Natural killer cell treated with Interleukin-12 subunit alpha and Interleukin-12 subunit beta and Interleukin-15 and Interleukin-18, amount 100 ng/mL, for 72 hours (primary cell): ENCODE data around the gene GPN2. TPM values are rescaled to one million over a fixed set of nuclear protein-coding genes. Genes with fewer than 3 reads are reported as not detected.

Experiments used
- ATAC-seq, 2 donors: fragments of 150-1000 bp; cut with Tn5 transposase in 1 of 2; sonication (Bioruptor Pico), chemical (Tn5 transposase) in 1 of 2; 2 replicates each; pipeline ENCODE4 v1.10.0; 2021
- DNase-seq: peaks from one replicate; pipeline ENCODE4 v3.0.0; 2022; ENCODE audit warnings: low spot score
- H3K27ac Mint-ChIP-seq, 2 donors: 1 replicate in 1 of 2; 2 replicates in 1 of 2; pipeline ENCODE4 v1.8.0; 2022; ENCODE audit warnings: mixed read lengths in 2 of 2, mild to moderate bottlenecking in 1 of 2, moderate library complexity in 1 of 2
- H3K27me3 Mint-ChIP-seq, 2 donors: 1 replicate in 1 of 2; 2 replicates in 1 of 2; pipeline ENCODE4 v1.8.0; 2022; ENCODE audit warnings: mixed read lengths in 2 of 2
- H3K36me3 Mint-ChIP-seq: one replicate; pipeline ENCODE4 v1.8.0; 2022; ENCODE audit warnings: mixed read lengths
- H3K4me1 Mint-ChIP-seq, 2 donors: 1 replicate in 1 of 2; 2 replicates in 1 of 2; pipeline ENCODE4 v1.8.0; 2022; ENCODE audit warnings: low read depth in 2 of 2, mixed read lengths in 2 of 2, mild to moderate bottlenecking in 1 of 2
- H3K4me3 Mint-ChIP-seq: one replicate; pipeline ENCODE4 v1.8.0; 2022; ENCODE audit warnings: mixed read lengths
- H3K9me3 Mint-ChIP-seq: 2 replicates; pipeline ENCODE4 v1.8.0; 2022; ENCODE audit warnings: mixed read lengths
- total RNA-seq, 2 donors: library from RNA; stranded (reverse); gene quantifications; one replicate each; pipeline ENCODE4 v1.2.3, GENCODE V29; 2022

Gene GPN2
- total RNA-seq, 2 donors from 2014 or later, result 52.6 to 58.0 TPM

DNA sequence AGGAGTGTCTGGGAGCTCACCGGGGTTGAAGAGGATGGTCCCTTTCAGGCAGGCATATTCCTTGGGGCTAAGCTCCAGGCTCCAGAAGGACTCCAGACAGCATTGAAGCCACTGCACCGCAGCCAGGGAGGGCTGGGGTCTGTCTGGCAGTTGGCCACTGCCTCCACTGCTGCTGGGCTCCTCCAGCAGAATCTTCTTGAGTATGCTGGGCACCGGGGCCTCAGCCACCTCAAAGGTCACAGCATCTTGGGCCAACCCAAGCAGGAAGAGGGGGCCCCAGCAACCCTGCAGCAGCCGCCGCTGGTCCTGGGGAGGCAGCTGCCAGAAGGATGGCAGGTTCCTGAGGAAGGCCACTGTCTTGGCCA is 23.3 kb upstream of the GPN2 start:
- H3K4me1 Mint-ChIP-seq, result no peaks in the 10 kb centered on the region
- no peak overlapping the region for H3K4me3 Mint-ChIP-seq
- H3K36me3 Mint-ChIP-seq, result no peaks in the 10 kb centered on the region
- no peak overlapping the region for H3K27ac Mint-ChIP-seq
- no peaks in the 10 kb centered on the region for H3K27me3 Mint-ChIP-seq
- no peak for ATAC-seq
- no peak for DNase-seq
- no peaks in the 10 kb centered on the region for H3K9me3 Mint-ChIP-seq

- Mint-ChIP-seq H3K27me3 (no peaks in the 10 kb centered on the region), H3K4me3 (no peak overlapping the region), H3K9me3 (no peaks in the 10 kb centered on the region), H3K27ac (no peak overlapping the region), H3K4me1 (no peaks in the 10 kb centered on the region), H3K36me3 (no peaks in the 10 kb centered on the region)
- no peak for ATAC-seq
- no peak for DNase-seq
Observed at GRCh38 chr1:26912147-26912490, 22.0 kb upstream of the GPN2 start.

DNA sequence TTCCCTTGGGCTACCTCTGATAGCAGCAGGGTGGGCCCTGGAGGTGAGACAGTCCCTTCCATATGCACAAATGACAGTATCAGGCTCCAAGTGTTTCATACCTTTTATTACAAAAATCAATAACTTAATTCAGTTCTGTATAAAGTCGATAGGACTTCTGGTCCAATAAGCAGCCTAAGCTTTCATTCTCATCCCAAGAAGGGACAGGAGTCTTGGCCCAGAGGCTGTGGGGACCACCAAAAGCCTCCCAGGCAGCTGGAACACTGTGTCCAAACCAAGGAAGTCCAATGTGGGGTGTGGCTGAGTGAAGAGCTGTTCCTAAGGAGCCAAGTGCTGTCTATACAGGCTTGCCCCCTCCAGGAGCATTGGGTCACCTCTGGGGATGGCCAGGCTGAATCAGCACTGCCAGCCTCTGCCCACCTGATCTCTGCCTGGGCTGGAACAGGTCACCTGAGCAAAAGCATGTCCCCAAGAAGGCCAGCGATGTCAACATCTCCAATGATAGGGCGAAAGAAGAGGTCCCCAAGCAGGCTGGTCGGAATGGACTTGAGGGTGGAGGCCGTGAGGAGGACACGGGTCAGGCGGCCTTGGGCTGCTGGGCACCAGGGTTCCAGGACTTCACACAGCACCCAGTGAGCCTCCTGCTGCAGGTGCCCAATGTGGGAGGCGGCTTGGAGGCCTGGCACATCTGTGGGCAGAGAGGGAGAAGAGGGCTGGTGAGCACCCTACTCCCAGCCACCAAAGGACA is 21.5 kb upstream of the GPN2 start:
- DNase-seq, result no peak
- no peak overlapping the region for H3K4me3 Mint-ChIP-seq
- H3K36me3 Mint-ChIP-seq, result no peaks in the 10 kb centered on the region
- no peak overlapping the region for H3K27ac Mint-ChIP-seq
- ATAC-seq, result no peak
- H3K27me3 Mint-ChIP-seq, result no peaks in the 10 kb centered on the region
- no peaks in the 10 kb centered on the region for H3K9me3 Mint-ChIP-seq
- H3K4me1 Mint-ChIP-seq, result no peaks in the 10 kb centered on the region

- ATAC-seq, result no peak
- H3K4me3 Mint-ChIP-seq, result no peak overlapping the region
- H3K36me3 Mint-ChIP-seq, result no peaks in the 10 kb centered on the region
- H3K4me1 Mint-ChIP-seq, result no peaks in the 10 kb centered on the region
- H3K27ac Mint-ChIP-seq, result no peak overlapping the region
- DNase-seq, result no peak
- no peaks in the 10 kb centered on the region for H3K27me3 Mint-ChIP-seq
- no peaks in the 10 kb centered on the region for H3K9me3 Mint-ChIP-seq
Observed at GRCh38 chr1:26910343-26911160, 20.5 kb upstream of the GPN2 start.

DNA sequence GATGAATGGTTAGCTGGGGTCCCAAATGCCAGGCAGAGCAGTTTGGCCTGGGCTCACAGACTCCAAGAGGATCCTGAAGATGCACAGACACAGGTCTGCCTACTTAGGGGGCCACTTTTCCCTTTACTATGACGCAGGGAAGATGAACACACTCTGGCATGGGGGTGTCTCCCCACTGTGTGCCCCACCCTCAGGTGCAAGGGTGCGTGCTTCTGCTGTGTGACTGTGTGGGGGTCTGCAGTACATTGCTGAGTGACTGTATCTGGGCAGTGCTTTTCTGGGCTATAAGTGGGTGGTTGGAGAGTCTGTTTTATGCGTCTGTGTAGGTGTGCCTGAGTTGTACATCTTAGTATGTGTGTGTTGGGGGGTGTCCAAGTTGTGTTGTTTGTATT is 19.9 kb upstream of the GPN2 start:
- no peak for DNase-seq
- no peak overlapping the region for H3K4me3 Mint-ChIP-seq
- H3K4me1 Mint-ChIP-seq, result no peaks in the 10 kb centered on the region
- no peaks in the 10 kb centered on the region for H3K36me3 Mint-ChIP-seq
- no peaks in the 10 kb centered on the region for H3K27me3 Mint-ChIP-seq
- no peaks in the 10 kb centered on the region for H3K9me3 Mint-ChIP-seq
- H3K27ac Mint-ChIP-seq, result no peak overlapping the region
- ATAC-seq, result peak in 1 of 2 donors; percentile 40

- DNase-seq (no peak), ATAC-seq (no peak)
- H3K9me3 Mint-ChIP-seq, result no peaks in the 10 kb centered on the region
- H3K27me3 Mint-ChIP-seq, result no peaks in the 10 kb centered on the region
- no peak overlapping the region for H3K4me3 Mint-ChIP-seq
- H3K27ac Mint-ChIP-seq, result no peak overlapping the region
- H3K4me1 Mint-ChIP-seq, result no peaks in the 10 kb centered on the region
- H3K36me3 Mint-ChIP-seq, result no peaks in the 10 kb centered on the region
Observed at GRCh38 chr1:26907071-26907917, 17.2 kb upstream of the GPN2 start.

DNA sequence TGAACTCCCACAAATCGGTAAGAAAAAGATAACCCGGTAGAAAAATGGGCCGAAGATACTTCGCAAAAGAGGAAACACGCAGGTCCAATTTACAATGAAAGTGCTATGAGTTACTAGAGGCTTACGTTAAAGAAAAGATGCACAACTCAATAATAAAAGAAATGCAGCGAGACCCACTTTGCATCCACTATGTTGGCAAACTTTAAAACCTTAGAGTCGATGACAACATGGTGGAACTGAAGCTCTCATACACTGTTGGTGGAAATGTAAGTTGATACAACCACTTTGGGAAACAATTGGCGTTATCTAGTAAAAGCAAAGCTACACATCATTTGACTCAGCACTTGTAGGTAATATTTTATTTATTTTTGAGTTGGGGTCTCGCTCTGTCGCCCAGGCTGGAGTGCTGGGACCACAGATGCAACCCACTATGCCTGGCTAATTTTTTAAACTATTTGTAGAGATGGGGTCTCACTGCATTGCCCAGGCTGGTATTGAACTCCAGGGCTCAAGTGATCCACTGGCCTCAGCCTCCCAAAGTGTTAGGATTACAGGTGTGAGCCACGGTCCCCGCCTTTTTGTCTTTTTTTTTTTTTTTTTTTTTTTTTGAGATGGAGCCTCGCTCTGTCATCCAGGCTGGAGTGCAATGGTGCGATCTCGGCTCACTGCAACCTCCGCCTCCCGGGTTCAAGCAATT is 10.9 kb upstream of the GPN2 start:
- H3K4me1 Mint-ChIP-seq, result peaks cover 27 to 30% of the 10 kb centered on the region in 2 donors
- peaks cover 6% of the 10 kb centered on the region for H3K36me3 Mint-ChIP-seq
- ATAC-seq (no peak), DNase-seq (no peak)
- H3K4me3 Mint-ChIP-seq, result peak overlapping the region; percentile 99
- H3K9me3 Mint-ChIP-seq, result no peaks in the 10 kb centered on the region
- H3K27me3 Mint-ChIP-seq, result no peaks in the 10 kb centered on the region
- H3K27ac Mint-ChIP-seq, result peak overlapping the region; percentile 96 to 98

- Mint-ChIP-seq H3K36me3 (peaks cover 6% of the 10 kb centered on the region), H3K27ac (peak within 1 kb of the TSS; percentile 96 to 98), H3K4me1 (peaks cover 27 to 30% of the 10 kb centered on the region in 2 donors), H3K4me3 (peak within 1 kb of the TSS; percentile 99), H3K27me3 (no peaks in the 10 kb centered on the region), H3K9me3 (no peaks in the 10 kb centered on the region)
- ATAC-seq, result peak; percentile 90 to 94
- DNase-seq, result peak; percentile 90
Observed at GRCh38 chr1:26900001-26900814, 10.1 kb upstream of the GPN2 start, which contains the start of gene GPATCH3. TSS of gene GPATCH3 (minus strand) at chr1:26900467. CDS start at chr1:26900442, 25 bp downstream.

GRCh38 chr1:26897351-26897750 is 7.3 kb upstream of the GPN2 start:
- Mint-ChIP-seq H3K9me3 (no peaks in the 10 kb centered on the region), H3K4me3 (no peak overlapping the region), H3K36me3 (peaks cover 14% of the 10 kb centered on the region), H3K4me1 (peaks cover 31 to 36% of the 10 kb centered on the region in 2 donors), H3K27me3 (no peaks in the 10 kb centered on the region), H3K27ac (no peak overlapping the region)
- DNase-seq, result no peak
- ATAC-seq, result no peak

- no peak overlapping the region for H3K27ac Mint-ChIP-seq
- no peaks in the 10 kb centered on the region for H3K9me3 Mint-ChIP-seq
- H3K36me3 Mint-ChIP-seq, result peaks cover 17% of the 10 kb centered on the region
Observed at GRCh38 chr1:26894263-26894662, 4.2 kb upstream of the GPN2 start.

GRCh38 chr1:26890467-26890796 is 349 bp upstream of the GPN2 start:
- Mint-ChIP-seq H3K9me3 (no peaks in the 10 kb centered on the region), H3K27ac (peak overlapping the region; percentile 95 to 96), H3K36me3 (peaks cover 20% of the 10 kb centered on the region), H3K27me3 (no peaks in the 10 kb centered on the region), H3K4me1 (peaks cover 20 to 23% of the 10 kb centered on the region in 2 donors), H3K4me3 (peak overlapping the region; percentile 98)
- ATAC-seq (peak; percentile 54 to 71), DNase-seq (no peak)

More at GRCh38 chr1:26894263-26894662, 4.2 kb upstream of the GPN2 start:
- DNase-seq (no peak), ATAC-seq (no peak)
- H3K27me3 Mint-ChIP-seq, result no peaks in the 10 kb centered on the region
- no peak overlapping the region for H3K4me3 Mint-ChIP-seq
- peaks cover 23 to 25% of the 10 kb centered on the region in 2 donors for H3K4me1 Mint-ChIP-seq

- Mint-ChIP-seq H3K36me3 (peaks cover 30% of the 10 kb centered on the region), H3K4me3 (peak overlapping the region; percentile 98), H3K4me1 (peaks cover 20 to 24% of the 10 kb centered on the region in 2 donors), H3K27me3 (no peaks in the 10 kb centered on the region), H3K9me3 (no peaks in the 10 kb centered on the region), H3K27ac (peak overlapping the region; percentile 95 to 96)
- ATAC-seq, result no peak
- no peak for DNase-seq
Observed at GRCh38 chr1:26888231-26888630, 1.9 kb downstream of the GPN2 start.

DNA sequence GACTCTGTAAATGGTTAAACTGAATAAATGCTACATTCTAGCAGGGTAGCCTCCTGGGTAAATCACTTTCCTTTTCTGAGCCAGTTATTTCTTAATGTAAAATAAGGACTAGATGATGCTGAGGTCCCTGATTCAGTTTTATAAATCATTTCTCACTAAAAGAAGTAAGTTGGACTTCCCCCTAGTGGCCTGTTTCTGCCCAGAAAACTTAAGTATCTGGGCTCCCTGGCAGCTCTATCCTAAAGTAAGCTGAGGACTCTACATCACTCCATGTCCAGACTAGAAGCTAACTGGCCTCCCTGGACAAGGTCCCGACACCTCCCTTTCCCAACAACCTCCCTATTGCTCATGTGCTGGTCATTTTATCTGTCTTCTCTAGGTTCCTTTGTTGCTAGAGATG is 3.0 kb downstream of the GPN2 start:
- Mint-ChIP-seq H3K27me3 (no peaks in the 10 kb centered on the region), H3K27ac (no peak overlapping the region), H3K4me3 (no peak overlapping the region)

More for the DNA sequence above, 3.0 kb downstream of the GPN2 start:
- Mint-ChIP-seq H3K9me3 (no peaks in the 10 kb centered on the region), H3K4me1 (peaks cover 26 to 30% of the 10 kb centered on the region in 2 donors), H3K36me3 (peaks cover 41% of the 10 kb centered on the region)
- ATAC-seq, result no peak
- no peak for DNase-seq
